GOT3 (cell line): ENCODE results near the gene PRKAG2.

Source experiments
- DNase-seq: peaks from one replicate; lab custom pipeline; 2025; ENCODE audit warnings: mixed read lengths; lab: John Stamatoyannopoulos, UW

The PRKAG2 gene

DNA sequence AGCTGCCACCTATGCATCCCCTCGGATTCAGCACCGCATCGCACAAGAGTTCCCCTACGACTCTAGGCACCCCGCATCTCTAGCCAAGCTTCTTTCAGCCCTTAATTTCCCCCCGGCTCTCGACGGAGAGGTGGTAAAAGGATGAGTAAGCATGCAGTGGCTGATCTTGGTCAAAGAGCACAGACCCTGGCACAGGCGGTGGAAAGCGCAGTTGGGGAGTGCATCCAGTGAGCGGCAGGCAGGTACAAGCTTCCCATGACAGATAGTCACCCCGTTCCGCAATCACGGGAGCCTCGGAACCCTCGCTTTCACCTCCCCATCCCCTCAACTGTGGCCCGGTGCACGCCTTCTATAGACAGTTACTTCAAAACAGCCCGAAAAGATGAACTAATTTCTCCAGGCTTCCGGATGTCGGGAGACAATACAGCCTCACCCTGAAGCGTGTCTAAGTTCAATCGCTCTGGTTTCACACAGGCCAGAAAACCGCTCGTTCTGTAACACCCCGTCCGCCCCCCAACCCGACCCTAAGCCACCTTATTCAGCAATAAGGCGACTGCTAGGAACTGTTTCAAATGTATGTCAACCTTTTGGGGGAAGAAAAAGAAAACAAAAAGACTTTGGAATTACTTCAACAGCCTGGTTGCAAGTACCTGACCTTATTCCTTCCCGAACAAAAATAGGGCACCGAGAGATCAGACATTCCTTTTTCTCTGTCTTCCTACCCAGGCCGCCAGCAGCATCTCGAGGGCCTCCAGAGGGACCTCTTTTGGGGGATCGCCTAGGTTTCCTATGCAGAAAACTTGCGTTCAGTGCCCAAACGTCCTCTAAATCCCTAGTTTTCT, 358.6 kb downstream of the PRKAG2 start:
- DNase-seq = no peak

- no peak for DNase-seq
Measured at GRCh38 chr7:151517601-151518104, 359.3 kb downstream of the PRKAG2 start.

DNA sequence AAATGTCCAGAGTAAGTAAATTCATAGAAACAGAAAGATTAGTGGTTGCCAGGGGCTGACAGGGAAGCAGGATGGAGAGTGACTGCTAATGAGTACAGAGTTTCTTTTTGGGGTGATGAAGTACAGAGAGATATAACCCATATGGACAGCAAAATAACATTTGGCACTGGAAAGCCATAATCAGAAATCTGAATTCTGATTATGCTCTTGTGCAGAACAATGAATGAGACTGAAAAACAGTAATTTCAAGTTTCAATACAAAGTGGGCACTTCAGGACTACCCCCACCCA, 361.7 kb downstream of the PRKAG2 start:
- DNase-seq = no peak

- DNase-seq = no peak
Measured at GRCh38 chr7:151514461-151515275, 362.2 kb downstream of the PRKAG2 start.

- DNase-seq = no peak
Measured at GRCh38 chr7:151513133-151513532, 363.8 kb downstream of the PRKAG2 start.

DNA sequence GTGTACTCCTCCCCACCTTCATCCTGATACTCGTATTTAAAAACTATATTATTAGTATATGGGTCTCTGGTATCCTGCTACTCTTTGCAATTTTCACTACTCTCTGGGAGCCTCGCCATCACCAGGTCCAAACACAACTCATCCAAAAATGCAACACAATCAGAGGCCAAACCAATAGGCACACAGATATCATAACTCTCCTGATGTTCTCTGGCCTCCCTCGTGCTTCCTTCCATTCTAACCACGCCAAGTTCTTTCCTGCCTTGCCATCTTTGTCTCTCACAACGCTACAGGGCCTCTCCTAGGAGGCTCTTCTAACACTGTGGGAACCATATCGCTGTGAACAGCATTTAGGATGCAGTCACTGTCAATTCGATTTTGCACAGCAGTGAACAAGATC, 364.6 kb downstream of the PRKAG2 start:
- DNase-seq = no peak

DNA sequence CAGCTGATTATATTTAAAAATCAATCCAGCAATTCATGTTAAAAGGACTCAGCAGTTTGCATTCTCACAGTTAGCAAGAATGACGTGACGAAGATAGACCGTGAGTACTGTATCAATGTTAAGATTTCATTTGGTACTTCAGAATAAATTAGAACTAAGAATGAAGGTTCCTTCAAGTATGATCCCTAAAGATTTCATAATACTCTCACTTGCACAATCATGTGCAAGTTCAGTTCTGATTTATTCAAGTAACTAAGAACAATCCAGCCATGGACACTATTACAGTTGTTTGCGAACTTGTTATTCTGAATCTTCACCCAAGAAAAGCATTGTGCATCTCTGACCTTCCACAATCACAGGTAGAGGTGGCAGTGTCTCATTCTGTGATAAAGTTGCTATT, 365.0 kb downstream of the PRKAG2 start:
- DNase-seq = no peak

DNA sequence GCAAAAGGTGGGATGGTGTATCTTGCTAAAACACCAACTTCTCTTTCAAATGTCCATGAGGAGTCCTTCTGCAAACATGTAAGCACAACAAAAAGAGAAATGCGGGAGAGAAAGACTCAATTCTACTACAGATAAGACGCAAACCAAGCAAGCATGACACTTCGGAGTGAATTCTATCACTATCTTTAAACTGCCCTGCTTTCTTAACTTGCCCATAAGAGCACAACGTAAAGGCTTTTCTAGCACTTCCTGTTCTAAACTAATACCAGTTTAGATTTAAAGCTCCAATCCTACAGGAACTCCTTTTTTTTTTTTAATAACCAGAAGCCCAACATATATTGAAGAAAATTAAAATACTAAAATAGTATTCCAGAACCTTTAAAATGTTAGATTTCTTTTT, 365.6 kb downstream of the PRKAG2 start:
- DNase-seq = no peak

- DNase-seq = no peak
Measured at GRCh38 chr7:151509670-151510333, 367.1 kb downstream of the PRKAG2 start.

DNA sequence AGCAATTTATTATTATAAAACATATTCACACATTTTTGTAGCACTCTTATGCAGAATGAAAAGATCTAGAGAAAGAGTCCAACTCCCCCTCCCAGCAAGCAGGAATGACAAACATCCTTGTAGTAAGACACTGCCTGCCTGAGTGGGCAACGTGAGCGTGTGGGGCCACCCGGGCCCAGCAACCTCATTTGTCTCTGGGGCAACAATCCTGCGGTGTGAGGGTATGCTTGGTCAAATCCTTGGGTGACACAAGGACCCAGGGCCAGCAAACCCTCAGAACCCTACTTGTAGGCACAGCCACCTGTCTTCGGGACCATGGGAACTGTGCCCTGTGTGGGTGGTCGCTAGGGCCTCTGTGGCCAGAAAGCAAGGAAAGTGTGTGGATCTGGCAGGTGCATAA, 367.9 kb downstream of the PRKAG2 start:
- no peak for DNase-seq

- DNase-seq = no peak
Measured at GRCh38 chr7:151507806-151508205, 369.1 kb downstream of the PRKAG2 start.

DNA sequence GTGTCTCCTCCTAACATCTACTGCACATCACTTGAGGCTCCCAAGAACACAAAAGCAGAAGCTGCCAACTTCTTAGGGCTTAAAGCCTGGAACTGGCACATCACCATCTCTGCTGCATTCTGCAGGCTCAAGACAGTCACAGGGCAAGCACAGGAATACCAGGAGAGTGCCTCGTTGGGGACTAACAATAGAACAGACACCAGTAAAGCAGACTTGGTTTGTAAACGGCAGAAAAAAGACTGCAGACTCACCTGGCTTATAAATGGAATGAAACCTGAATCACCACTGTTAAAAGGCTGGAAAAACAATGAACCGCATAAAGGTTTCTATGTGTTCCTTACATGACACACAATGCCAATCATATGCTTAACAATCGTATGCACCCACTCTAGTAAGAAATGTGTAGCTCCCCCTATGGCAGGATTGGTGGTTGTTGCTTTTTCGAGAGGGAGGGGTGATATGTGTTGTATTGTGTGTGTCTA, 370.0 kb downstream of the PRKAG2 start:
- DNase-seq = no peak
